DMS 273 (cell line): ENCODE data around the gene ERICH3.
"Not testable (repeated sequence)": the region's sequence is repeated elsewhere in the genome, so short reads cannot be mapped to it uniquely, and the experiment has no call there.

Source experiments
- DNase-seq: peaks from one replicate; lab custom pipeline; 2025; ENCODE audit not compliant: unreplicated experiment; lab: John Stamatoyannopoulos, UW

ERICH3 gene

GRCh38 chr1:74679811-74680210, 6.2 kb upstream of the ERICH3 start:
- peak; percentile 5 for DNase-seq

- DNase-seq, result no peak
These were observed 4.3 kb upstream of the ERICH3 start for GRCh38 chr1:74677926-74678325.

DNA sequence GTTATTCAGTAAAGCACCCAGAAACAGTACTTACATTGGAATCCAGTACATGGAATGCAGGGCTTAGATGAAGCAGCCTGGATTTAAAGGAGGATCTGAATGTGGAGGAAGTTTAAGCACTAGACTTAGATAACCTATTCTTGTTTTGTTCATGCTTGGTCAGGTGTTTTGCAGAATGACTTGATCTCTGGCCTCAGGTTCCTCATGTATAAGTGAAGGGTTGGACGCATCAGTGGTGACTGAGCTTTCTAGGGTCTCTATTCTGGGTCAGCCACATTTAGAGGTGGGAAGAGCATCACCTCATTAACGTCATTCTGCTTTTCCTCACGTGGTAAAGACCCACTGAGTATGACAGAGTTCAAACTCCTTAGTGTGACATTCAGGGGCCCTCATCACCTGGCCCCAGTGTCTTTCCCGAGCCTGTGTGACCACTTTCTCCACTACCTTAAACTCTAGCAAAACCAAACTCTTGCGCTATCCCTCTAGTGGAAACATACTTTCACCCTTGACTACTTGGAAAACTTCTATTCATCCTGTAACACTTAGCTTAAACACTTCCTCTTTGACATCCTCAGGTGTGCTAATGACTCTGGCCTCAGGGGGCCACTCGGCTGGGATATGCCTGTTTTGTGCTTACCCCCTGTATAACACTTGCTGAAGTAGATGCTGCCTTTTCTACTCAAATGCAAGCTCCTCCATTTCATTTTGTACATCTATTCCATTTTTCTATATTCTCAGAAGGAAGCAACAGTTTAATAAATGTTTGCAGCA, 871 bp upstream of the ERICH3 start:
- no peak for DNase-seq

GRCh38 chr1:74670866-74671265, 2.7 kb downstream of the ERICH3 start:
- not testable (repeated sequence) for DNase-seq

DNA sequence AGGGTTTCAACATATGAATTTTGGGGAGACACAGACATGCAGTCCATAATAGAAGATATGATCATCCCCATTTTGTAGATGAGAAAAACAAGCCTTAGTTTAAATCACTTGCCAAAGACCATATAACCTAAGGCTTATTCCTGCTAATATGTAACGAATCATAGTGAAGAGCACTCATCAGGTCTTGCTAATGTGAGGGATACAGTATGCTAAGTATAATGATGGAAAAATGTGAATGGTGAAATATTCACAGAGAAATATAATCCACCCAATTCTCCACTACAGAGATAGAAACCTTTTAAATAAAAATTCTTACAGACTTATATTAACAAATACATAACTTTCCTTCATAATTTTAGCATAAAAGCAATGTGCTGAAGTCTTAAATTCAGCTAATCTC, 18.9 kb downstream of the ERICH3 start:
- no peak for DNase-seq

- DNase-seq, result no peak
These were observed 20.9 kb downstream of the ERICH3 start for GRCh38 chr1:74652711-74653139.

DNA sequence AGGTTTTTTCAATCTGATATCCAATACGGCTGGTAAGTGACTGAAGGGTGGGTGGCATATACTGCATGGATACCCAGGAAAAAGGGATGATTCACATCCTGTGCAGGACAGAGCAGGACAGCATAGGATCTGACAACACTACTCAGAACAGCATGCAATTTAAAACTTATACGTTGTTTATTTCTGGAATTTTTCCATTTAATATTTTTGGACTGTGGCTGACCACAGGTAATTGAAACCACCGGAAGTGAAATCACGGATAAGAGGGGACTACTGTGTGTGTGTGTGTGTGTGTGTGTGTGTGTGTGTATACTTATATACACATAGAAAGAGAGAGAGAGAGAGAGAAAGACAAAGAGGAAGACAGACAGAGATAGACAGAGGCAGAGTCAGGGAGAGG, 23.0 kb downstream of the ERICH3 start:
- no peak for DNase-seq

DNA sequence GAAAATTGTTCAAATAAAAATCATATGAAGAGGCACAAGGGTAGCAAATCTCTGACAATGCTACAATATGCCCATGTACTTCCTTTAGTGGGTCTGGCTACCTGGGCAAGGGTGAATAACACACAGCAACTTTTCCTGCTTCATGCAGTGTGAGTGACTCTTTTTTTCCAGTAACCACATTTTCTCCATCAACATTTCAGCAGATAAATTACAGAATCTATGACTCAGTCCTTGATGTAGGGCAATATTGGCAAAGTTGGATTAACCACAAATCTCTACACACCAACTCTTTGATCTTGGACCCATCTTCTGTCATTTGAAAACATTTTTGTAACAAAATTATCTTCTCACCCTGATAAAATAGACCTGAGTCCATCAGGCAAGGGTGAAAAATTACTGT, 31.7 kb downstream of the ERICH3 start:
- DNase-seq, result no peak

DNA sequence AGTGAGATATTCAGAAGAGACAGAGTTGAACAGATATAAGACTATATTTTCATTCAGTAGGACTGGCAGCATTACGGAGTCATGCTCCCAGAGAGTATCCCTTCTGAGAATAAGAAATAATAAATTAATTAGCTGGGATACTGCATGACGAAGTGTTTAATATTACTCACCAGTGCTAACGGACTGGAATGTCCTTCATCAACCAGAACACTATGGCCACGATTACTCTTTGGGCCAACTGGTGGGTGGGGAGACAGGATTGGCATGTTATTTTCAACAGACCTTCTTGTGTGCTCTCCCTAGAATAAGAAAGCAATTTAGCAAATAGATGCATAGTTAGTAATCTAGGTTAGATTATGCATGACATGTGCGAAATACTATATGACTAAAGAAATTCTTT, 32.4 kb downstream of the ERICH3 start:
- DNase-seq, result no peak

DNA sequence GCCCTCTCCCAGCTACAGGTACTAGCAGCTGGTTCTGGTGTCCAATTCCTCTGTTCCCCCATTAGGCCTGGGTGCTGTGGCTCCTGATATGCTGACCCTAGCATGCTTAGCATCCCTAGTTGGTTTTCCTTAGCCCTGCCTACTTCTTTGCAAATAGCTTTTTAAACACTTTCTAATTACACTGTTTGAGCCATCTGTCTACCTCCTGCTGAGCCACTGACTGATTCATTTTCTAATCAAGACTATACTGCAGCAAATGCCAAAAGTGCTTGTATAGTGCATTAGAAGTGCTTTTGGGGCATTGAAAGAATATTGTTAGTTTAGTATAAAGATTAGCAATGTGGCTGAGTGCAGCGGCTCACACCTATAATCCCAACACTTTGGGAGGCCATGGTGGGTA, 36.3 kb downstream of the ERICH3 start:
- DNase-seq, result peak; percentile 78

DNA sequence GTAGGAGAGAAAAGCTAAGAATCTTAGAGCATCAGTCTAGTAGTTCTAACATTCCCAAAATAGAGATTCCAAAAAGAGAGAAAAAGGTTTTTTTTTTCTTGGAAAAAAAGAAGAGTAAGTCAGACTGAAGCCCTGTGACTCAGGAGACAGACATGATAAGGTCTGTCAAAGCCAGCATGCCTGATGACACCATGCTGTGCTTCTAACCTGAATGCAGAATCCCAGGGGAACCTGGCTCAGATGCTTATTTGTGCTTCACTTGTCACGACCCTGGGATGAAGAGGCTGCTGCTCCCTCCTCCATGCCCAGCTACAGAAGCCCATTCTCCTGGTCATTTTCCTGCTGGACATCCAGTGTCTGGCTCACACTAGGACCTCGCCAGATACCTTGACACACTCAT, 44.3 kb downstream of the ERICH3 start:
- no peak for DNase-seq

DNA sequence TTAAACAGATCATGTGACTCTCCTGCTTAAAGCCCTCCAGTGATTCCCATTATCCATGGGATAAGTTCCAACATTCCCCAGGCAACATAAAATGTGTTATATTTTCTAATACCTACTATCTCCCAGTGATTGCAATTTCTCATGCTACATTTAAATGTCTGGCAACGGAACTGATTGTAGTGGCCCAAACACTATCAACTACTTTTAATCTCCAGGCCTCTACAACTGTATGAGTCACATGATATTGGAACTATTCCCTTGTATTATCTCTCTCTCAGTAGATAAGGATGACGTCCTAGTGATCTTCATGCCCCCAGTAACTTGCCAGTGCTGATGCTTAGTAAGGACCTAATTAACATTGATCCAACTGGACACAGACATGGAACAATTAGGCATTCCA, 49.9 kb downstream of the ERICH3 start:
- DNase-seq, result no peak

GRCh38 chr1:74620242-74620641, 53.4 kb downstream of the ERICH3 start:
- no peak for DNase-seq

DNA sequence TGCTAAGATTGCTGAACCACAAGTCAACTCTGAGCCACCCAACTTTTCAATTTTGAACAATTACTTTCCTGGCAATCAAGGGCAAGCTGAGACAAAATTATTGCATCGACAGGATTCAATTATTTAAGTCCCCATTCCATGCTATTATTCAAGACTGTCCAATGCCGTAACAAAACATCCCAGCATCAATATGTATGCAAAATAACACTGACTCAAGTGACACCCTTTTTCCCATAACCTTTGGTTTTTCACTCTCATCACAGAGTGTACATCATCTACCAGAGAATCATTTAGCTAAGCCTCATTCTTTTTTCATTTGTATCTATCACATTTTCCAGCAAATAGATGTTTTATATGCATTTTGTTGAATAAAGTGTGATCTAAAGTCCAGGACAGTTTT, 54.6 kb downstream of the ERICH3 start:
- DNase-seq, result no peak

DNA sequence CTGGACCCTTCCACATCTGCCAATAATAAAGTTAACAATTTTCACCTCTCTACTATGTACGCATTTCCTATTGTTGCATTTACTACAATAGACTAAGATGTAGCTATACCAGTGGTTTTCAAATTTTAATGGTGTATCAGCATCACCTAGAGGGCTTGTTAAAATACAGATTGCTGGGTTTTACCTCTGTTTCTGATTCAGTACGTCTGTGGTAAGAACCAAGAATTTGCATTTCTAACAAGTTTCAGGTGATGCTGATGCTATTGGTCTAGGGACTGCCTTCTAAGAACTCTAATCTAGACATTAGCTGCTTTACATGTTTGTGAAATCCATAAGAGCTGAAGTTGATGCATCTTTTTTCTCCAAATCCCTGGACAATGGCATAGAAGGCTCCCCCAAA, 59.7 kb downstream of the ERICH3 start:
- no peak for DNase-seq

DNA sequence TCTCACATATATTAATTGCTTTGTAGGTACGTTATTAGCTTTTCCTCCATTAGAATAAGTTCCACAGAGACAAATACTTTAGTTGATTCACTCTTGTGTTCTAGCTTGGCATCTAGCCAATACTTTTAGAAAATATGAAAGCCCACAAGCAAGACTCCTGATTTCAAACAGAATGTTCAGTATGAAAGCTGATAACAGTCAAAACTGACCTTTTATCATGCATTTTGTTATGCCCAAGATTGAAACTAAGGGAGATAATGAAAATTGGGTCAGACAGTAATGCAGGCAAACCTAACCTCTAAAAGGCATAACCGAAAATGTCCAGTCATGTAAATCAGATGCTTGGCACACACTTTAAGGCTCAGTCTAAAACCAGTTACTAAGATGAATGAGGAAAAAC, 61.7 kb downstream of the ERICH3 start:
- DNase-seq, result peak; percentile 6

GRCh38 chr1:74610961-74611360, 62.6 kb downstream of the ERICH3 start:
- no peak for DNase-seq

DNA sequence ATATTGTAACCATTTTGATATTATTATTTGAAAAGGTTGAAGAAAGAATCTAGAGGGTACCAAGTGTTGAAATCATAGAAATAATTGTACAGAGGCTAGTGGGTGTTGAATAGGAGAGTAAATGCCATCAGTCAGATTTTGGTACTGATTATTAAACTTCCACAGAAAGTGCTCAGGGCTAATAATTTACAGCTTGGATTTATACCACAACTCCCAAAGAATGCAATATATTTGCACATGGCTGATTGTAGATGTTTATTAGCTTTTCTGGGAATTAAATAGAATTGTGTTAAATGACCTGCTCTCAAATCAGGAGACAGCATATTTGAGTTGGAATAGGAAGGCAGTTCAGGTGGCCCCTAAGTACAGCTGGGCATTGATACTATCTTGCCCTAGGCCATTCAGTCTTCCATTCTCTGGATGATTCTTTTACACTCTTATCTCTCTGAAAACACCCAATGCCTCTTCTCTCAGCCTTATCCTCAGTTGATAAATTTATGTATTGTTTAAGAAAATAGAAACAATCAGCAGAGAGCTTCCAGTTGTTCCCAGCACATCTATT, 63.7 kb downstream of the ERICH3 start:
- no peak for DNase-seq

DNA sequence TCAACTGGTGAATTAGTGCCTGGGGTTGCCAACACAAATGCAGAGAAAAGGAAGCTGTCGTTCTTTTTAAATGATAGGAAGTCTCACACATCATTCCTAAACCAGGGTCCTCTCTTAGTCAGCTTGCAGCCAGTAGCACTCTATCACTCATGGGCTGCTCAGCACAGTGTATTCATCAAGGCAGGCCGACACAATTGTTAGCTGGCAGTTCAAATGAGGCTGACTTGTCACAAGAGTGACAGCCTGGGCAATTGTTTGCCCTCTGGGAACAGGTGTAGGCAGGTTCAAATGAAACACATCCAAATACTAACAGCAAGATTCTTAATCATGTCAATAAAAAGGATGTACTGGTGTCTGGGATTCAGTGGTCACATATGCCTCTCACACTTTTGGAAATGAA, 76.9 kb downstream of the ERICH3 start:
- no peak for DNase-seq

DNA sequence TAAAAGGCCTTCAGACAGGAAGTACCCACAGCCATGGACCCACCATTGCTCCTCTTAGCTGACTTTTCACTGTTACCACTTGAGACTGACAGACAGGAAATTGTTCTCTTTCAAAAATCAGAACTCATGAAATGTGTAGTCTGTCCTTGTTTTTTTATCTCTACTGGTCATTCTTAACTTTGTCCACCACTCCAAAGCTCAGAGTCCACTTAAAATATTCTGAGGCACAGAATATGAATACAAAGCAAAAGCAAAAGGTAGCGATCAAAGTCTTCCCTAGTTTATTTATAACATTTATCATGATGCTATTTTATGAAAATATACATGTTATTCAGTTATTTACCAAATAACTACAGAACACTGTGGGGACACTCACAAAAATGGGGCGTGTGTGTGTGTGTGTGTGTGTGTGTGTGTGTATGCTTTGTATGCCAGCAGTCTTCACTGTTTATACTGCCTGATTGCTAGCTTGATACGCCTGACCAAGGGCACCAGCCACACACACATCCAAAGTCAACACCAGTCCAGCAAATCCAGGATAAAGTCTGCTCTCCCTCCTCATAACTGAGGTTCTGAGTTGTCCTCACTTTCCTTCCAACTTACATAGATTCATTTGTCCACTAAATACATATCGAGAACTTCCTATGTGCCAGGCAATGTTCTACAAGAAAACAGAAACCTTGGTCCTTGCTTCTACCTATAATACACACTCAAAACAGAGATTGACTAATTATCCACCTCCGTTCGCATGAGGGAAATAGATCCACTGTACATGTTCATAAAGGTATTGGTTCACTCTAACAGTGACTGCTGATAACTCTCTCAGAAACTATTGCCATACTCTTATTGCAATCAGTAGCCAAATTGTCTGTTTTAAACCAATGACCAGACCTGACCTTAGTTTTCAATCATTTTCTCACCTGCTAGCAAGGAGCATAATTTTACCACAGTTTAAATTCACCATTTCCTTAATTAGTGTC, 79.4 kb downstream of the ERICH3 start:
- DNase-seq, result no peak

DNA sequence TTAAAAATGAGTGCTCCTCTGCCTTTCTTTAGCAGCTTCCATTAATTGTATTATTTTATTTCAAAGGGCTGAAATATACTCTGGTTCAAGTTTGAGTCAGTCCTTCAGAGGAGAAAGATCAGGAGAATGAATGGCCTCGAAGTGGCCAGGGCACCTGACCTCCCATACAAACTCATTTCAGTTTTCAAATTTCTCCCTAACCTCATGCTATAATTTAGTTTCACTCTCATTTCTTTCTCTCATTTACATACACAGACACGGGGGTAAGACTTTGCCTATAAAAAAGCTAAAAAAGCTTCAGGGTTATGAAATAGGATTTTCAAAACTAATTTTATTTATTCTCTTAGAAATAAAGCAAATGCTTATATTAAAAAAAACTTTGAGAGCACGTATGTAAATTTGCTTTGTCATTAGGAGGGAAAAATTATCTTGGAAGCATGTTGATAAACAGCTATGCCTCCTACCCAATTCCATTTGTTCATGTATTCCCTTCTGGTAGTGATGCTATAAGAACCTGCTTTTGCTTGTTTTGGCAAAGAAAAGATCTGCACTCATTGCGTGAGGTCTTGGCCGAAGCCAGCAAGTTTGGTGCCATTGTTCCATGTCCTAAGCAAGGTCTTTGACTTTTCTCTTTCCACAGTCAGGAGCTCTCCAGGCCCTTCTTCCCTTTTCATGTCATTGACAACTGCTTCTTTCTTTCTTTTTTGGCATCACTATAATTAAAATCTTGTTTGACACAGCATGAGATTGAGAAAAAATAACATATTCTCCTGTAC, 80.8 kb downstream of the ERICH3 start:
- no peak for DNase-seq
